ENCODE data around the gene PRKCA.

Gene PRKCA

DNA sequence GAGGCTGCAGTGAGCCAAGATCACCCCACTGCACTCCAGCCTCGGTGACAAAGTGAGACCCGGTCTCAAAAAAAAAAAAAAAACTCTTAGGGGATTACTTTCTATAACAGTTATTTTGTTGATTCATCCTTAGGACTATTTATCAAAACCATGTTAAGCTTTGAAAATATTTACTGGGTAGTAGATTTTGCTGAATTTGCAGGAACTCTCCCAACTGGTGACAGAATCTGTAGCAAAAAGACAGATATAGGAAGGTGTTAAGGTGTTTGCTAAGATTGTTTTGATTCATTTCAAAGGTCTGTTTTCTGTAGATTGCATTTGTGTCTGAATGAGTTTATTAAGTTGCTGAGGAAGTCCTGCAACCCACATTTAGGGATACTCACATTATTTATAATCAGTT is 192.6 kb downstream of the PRKCA start:
- no peak for DNase-seq

DNA sequence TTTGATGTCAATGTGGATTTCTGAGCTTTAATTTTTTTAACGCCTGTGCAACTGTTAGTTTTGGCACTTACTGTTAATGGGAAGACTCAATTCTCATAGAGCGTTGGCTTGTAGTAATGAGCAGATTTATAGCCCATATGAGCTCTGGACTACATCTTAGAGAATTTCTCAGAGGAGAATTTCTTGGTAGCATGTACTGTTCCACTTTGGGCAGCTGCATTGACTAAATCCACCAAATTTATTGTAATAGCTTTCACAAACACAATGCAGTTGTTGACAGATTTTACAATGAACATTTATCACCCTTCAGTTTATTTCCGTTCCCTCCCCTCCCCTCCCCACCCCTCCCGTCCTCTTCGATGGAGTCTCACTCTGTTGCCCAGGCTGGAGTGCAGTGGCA is 193.9 kb downstream of the PRKCA start:
- DNase-seq: no peak

- no peak for DNase-seq
Observed at GRCh38 chr17:66498580-66498979, 196.2 kb downstream of the PRKCA start.

GRCh38 chr17:66506641-66507040 is 204.2 kb downstream of the PRKCA start:
- no peak for DNase-seq

DNA sequence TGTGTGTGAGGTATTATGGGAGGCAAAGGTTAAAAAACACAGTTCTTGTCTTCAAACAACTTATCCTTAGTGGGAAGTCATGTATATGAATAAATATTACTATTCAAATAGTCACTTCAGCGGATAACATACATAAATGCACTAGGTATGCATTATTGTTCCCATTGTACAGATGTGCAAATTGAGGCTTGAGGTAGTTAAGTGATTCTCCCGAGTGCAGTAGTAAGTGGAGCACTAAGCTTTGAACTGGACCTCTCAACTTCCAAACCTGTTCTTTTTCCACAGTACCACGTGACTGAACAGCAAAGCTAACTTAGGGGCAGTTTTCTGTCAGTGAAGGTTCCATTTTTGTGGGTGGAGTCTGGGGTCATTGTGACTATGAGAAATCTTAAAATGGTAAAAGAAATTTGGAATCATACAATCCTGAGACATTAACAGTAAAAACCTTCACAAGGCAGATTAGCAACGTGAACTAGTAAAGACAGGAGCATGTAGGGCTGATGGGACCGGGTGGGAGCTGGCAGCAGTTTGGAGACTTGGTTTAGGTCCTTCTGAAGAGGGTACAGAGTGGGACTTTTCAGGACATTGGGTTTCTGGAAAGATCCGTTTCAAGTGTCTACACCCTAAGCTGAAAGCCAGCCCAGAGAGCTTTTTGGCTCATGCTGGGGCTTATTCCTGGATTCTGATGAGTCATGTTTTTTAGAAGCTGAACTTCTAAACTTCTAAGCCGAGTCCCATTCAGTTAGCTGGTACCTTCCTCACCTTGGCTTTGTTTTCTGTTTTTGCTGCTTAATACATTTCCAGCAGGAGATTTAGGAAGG is 204.9 kb downstream of the PRKCA start:
- DNase-seq: peak; percentile 8

DNA sequence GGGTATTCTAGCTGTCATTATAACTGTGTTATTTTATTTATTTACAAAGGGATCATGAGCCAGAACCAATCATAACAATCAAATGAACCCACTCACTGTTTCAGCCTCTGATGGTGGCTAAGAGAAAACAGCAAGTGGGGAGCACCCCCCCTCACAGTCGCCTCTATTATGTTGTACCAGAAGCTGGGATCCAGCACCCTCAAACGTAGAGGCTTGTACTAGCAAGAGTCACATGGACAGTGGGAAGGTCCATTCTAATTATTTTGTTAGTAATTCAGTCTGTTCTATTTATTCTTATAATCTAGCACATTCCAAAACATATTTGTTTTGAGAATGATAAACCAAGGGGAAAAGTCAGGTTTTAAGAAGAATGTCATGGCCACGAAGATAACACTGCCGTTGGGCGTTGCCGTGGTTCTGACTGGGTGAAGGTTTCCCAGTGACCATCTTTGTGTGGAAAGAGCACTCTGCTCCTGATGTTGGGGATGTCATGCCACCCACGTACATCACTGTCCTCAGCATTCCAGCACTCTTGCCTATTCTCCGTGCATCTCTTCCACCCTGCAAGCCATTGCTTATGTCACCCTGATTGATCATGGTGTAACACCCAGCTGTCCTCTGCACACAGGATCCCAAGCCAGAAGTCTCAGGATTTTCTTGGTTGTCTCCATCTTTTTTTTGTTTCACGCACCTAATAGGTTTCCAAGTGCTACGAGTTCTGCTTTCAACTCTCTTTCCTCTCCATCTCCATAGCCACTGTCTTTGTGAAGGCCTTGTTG is 205.8 kb downstream of the PRKCA start:
- DNase-seq: no peak

GRCh38 chr17:66508896-66509844 is 206.8 kb downstream of the PRKCA start:
- DNase-seq: peak; percentile 34

- DNase-seq: no peak
Observed at GRCh38 chr17:66509926-66510325, 207.5 kb downstream of the PRKCA start.

DNA sequence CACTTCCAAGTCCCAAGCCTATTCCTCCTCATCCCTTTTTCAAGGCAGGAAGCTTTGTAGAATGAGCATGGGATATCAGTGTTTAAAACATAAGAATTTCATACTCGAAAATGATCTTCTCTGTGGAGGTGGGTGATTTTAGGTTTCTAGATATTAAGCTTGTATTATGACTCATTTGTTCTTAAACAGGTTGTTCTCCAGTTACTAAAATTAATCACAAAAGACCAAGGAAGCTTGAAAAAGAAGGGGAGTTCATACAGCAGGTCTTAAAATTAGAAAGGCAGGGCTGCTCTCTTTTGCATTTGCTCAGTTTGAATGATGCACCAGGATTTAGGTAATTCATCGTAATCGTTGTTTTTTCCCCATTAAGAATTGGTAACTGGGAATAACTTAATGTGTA is 208.7 kb downstream of the PRKCA start:
- no peak for DNase-seq

DNA sequence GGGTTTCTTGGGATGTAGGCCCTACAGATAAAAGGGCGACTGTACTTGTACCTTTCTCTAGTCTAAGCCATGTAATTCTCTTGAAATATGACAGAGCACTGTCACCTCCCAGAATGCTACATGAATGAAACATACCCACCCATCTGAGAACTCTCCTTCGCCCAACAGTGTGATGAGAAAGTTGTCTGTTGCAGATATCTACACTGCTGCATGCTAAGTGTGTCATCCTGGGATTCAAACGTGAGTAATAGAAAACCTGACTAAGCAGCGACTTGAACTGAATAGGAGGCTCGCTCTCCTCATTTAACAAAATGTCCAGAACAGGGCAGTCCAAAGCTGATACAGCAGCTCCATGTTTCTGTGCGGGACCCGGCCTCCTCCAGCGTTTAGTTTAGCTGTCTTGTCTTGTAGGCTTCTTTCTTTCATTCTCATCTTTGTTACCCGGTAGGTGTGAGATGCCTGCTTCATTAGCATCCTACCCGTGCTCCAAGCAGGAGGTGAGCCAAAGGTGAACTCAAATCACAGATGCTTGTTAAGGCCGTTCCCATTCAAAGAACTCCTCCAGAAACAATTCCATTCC is 211.9 kb downstream of the PRKCA start:
- DNase-seq: no peak

DNA sequence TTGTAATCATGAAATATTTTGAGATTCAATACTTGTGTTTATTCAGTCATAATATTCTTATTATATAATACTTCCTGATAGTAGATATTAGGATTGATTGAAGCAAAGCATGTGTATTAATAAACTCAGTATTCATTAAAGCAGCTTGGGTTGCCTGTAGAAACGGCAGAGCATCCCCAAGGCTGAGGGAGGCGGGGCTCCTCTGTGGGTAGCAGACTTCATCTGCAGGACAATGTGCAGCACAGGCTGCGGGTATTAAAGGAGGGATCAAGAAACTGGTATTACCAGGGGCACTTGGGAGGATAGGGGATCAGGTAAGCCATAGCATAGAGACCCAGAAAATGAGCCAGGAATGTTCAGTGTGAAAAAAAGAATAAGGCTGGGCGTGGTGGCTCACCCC is 213.6 kb downstream of the PRKCA start:
- no peak for DNase-seq

DNA sequence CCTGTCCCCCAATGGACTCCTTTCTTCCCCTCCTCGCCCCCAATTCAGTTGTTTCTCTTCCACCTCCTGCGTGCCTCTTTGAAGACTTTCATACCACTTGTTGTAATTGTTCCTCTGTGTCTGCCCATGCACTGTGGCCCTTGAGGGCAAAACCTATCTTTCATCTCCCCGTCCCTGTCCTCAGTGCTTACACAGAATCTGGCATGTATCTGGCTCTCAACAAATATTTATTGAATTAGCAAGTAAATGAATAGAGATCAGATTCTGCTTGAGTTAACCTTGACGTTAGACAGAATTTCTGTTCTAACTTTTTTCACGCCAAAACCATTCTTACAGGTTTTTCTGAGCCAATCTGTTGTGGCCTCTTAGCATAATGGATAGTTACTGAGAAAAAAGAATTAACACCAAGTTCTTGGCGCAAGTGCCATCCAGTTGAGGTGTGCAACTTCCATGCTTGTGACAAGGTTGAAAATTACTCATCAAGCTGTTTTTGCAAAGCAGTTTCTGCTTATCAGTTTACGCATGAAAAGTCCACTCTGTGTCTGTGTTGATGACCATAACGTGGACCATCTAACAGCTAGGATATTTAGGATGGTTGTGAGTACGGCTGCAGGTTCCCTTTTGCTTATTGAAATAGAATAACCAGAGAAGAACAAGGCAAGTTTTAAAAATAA is 215.1 kb downstream of the PRKCA start:
- no peak for DNase-seq

DNA sequence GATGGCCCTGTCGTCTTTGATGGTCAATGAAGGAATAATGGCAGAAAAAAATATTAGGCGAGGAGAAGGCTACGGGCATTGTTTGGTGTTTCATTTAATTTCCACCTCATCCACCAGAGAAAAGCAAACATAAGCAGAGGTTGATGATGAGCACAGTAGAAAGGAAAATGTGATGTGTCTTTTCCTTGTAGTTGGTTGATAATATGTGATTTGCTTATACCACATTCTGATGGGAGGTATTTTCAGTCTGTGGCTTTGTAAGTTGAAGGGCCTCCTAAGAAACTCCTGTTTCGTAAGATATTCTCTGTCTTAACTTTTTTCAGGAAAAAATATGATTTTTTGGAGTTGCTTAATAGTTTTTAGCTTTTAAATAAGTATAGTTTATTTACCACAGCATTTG is 215.7 kb downstream of the PRKCA start:
- DNase-seq: no peak

DNA sequence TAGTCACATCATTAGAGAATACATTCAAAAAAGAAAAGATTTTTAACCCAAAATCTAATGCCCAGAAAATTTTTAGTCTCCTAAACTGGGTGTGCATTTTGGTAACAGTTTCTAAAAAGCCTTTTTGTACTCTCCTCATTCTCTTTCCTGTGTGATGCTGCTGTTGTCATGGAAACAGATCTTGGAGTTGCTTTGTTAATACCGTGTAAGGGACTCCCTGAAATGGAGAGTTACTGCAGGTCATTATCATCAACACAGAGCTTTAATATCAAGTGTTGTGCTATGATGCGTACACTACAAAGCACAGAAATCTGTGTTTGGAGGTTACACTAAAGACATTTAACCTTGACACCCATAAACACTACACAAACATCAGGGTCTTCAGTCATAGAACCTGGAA is 216.3 kb downstream of the PRKCA start:
- no peak for DNase-seq

- no peak for DNase-seq
Observed at GRCh38 chr17:66519154-66519553, 216.7 kb downstream of the PRKCA start.

DNA sequence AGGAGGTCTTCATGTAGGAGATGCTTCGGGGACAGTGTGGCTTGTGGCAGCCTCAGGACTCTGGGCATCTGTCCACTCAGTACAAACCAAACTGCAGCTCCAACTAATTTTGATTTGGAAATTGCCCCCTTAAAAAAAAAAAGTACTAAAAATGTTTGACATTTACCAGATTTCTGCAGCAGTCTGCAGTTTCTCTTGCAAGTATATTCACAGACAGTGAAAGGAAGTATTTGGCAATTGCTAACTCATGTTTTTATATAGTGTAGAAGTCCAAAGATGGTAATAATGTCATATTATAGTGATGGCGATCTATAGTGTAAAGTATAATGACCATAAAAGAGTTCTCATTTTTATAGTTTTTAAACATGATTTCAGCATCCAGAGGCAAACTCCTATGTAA is 218.6 kb downstream of the PRKCA start:
- DNase-seq: no peak

DNA sequence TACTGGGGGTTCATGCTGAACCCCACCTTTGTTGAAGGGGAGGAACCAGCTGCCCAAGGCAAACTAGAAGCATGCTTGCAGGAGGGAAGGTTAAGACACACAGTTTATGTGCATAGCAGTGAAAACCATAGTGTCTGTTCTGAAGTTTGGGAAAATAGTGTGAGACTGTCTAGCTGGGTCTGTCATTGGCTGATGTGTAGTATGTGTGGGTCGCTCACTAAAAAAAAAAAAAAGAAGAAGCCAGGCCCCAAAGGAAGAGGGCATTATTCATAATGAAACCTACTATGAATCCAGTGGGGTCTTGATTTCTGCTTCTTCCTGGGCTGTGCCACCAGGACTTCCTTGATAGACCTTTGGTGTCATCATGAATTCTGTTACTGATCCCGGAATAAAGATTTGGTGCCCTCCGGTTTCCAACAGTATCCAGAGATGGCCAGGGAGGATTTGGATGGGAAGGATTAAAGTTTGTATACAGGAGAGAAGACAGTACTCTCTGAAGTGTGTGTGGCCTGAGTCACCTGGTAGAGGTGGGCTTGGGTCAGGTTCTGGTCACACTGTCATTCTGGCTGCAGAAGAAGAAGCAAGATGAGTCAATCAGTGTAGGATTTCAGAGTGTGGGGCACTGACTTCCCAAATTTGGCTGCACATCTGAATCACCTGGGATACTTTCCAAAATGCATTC is 220.3 kb downstream of the PRKCA start:
- DNase-seq: no peak

DNA sequence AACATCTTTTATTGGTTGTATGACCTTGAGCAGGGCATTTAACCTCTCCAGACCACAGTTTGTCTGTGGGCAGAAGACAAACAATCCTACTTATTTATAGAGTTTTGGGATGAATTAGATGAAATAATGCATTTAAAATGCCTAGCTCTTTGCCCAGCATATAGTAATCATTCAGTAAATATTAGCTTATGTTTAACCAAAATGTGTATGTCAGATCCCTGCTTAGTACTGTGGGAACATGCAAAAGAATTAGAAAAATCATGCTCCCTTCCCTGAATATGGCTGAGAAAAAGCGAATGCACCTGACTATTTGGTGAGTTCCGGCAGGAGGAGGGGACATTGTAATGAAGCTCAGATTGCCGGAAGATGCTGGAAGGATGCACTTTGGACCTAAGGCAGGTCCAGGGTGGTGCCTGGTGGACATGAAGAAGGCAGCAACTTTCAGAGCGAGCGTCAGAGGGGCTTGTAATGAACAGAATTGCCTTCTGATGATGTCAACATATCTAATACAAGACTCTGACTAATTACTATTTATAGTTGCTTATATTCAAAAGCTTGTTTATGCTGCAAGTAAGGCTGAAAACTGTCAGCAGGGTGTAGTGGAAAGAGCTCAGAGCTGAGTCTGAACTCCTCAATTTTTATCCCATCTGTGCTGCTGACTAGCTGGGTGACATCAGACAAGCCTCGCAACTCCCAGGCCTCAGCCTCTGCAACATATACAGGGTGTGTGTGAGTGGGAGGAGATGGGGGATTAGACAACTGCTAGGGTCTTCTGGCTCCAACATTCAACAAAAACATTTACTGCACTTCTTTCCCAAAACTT is 221.2 kb downstream of the PRKCA start:
- no peak for DNase-seq

- no peak for DNase-seq
Observed at GRCh38 chr17:66524877-66525276, 222.5 kb downstream of the PRKCA start.

GRCh38 chr17:66525338-66525737 is 222.9 kb downstream of the PRKCA start:
- no peak for DNase-seq

DNA sequence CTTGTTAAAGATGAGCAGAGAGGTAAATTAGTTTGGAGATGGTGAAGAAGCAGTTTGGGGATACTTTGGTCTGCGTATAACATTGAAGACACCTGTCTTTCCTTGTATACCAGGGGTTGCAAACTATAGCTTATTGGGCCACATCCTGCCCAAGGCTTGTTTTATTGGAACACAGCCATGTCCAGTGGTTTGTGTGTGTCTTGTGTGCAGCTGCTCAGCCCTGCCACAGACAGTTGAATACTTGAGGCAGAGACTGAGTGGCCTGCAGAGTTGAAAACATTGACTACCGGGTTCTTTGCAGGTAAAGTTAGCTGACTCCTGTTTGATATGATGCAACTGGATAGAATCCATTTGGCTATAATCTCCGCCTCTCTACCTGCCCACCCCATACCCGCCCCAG is 224.4 kb downstream of the PRKCA start:
- DNase-seq: no peak
